ENCODE measurements around the gene EPB41L5. TPM values are rescaled to one million over a fixed set of nuclear protein-coding genes. Genes with fewer than 3 reads are reported as not detected.
A peak's percentile ranks its signal among the peaks of the same experiment; 100 is the strongest.
"Not testable (repeated sequence)": the region's sequence is repeated elsewhere in the genome, so short reads cannot be mapped to it uniquely, and the experiment has no call there.

Gene EPB41L5
- 10 to 100 TPM; 24.8 to 57.8 (median 42.3) TPM for total RNA-seq

GRCh38 chr2:120012771-120013596, at the start of gene EPB41L5:
Gene EPB41L5 (plus strand): TSS chr2:120013077. CDS start chr2:120019085, 6,008 bp downstream.
- H3K27ac ChIP-seq: peak within 1 kb of the TSS; percentile 95
- peak within 1 kb of the TSS; percentile 84 to 99 (median 98) for H3K4me3 ChIP-seq
- intact Hi-C loops (cut with DNase I; ENCODE audit: low total_unique reads): no loop called here

DNA sequence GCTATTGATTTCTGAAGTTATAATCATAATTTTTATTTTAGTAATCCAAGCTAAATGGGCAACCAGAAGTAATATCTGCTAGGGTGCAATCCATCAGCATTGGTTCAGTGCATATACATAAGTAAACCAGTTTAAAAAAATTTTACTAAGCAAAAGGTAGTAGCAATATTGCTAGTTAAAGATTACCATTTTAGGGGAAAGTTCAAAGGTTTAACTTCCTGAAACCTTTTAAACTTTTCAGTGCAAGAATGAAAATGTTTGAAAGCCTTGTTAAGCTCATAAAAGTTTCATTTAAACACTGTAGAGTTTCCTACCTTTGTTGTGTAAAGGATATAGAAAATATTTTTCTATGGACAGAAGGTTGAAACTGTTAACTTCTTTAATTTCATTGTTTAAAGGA, 31.0 kb upstream of the EPB41L5 start:
- Histone ChIP-seq H3K4me1 (no peaks in the 10 kb centered on the region), H3K27me3 (no peaks in the 10 kb centered on the region)

More at GRCh38 chr2:120012771-120013596, at the start of gene EPB41L5:
- peak; percentile 81 to 88 for DNase-seq (ENCODE audit: low spot score in 2 of 2)
- Histone ChIP-seq H3K9me3 (no peaks in the 10 kb centered on the region), H3K27me3 (no peaks in the 10 kb centered on the region), H3K4me1 (no peaks in the 10 kb centered on the region), H3K36me3 (no peaks in the 10 kb centered on the region)
- TF ChIP-seq CTCF (IDR thresholded peaks at IDR 0.05) (peak in 1 of 3 donors; percentile 11), POLR2AphosphoS5 (IDR thresholded peaks at IDR 0.05) (peak; percentile 21 to 42 (median 41)), POLR2A (IDR thresholded peaks at IDR 0.05) (peak; percentile 37)

GRCh38 chr2:119982506-119982905, 30.4 kb upstream of the EPB41L5 start:
- Histone ChIP-seq H3K36me3 (no peaks in the 10 kb centered on the region), H3K4me1 (no peaks in the 10 kb centered on the region), H3K27ac (no peak overlapping the region), H3K27me3 (no peaks in the 10 kb centered on the region), H3K4me3 (no peak overlapping the region), H3K9me3 (no peaks in the 10 kb centered on the region)
- no peak for DNase-seq (ENCODE audit: low spot score in 2 of 2)
- TF ChIP-seq CTCF (IDR thresholded peaks at IDR 0.05) (no peak), POLR2A (IDR thresholded peaks at IDR 0.05) (no peak), POLR2AphosphoS5 (IDR thresholded peaks at IDR 0.05) (no peak)
- intact Hi-C loops (cut with DNase I; ENCODE audit: low total_unique reads): no loop called here

More for the DNA sequence above, 31.0 kb upstream of the EPB41L5 start:
- no peak overlapping the region for H3K27ac ChIP-seq
- no peak overlapping the region for H3K4me3 ChIP-seq
- TF ChIP-seq POLR2A (IDR thresholded peaks at IDR 0.05) (no peak), POLR2AphosphoS5 (IDR thresholded peaks at IDR 0.05) (no peak), CTCF (IDR thresholded peaks at IDR 0.05) (no peak)
- no peaks in the 10 kb centered on the region for H3K9me3 ChIP-seq
- DNase-seq (ENCODE audit: low spot score in 2 of 2): no peak
- H3K36me3 ChIP-seq: no peaks in the 10 kb centered on the region
- intact Hi-C loops (cut with DNase I; ENCODE audit: low total_unique reads): no loop called here

DNA sequence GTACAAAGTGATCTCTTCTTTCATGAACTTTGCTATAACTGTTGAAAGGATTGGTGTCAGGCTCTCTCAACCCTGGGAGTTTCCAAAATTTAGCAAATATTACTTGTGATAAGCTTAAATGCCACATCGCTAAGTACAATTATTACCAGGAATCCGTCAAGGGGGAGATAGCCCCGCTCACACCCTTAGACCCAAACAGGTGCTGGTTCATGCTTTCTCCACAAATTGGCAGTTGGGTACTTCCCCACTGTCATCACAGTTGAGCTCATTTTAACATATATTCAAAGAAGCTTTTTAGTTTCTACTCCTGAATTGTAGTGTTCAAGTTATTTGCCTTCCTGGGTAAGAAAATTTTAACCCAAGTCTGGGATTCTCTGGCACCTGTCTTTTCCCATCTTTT, 29.8 kb upstream of the EPB41L5 start:
- no peak for TF ChIP-seq CTCF (IDR thresholded peaks at IDR 0.05)
- no peak for TF ChIP-seq POLR2AphosphoS5 (IDR thresholded peaks at IDR 0.05)
- no peak for TF ChIP-seq POLR2A (IDR thresholded peaks at IDR 0.05)
- H3K4me1 ChIP-seq: no peaks in the 10 kb centered on the region
- H3K27me3 ChIP-seq: no peaks in the 10 kb centered on the region
- intact Hi-C loops (cut with DNase I; ENCODE audit: low total_unique reads): no loop called here
- H3K36me3 ChIP-seq: no peaks in the 10 kb centered on the region
- no peak overlapping the region for H3K4me3 ChIP-seq
- H3K27ac ChIP-seq: no peak overlapping the region
- H3K9me3 ChIP-seq: no peaks in the 10 kb centered on the region
- DNase-seq (ENCODE audit: low spot score in 2 of 2): no peak

- Histone ChIP-seq H3K36me3 (no peaks in the 10 kb centered on the region), H3K27me3 (no peaks in the 10 kb centered on the region), H3K27ac (no peak overlapping the region), H3K4me1 (no peaks in the 10 kb centered on the region), H3K4me3 (no peak overlapping the region), H3K9me3 (no peaks in the 10 kb centered on the region)
- TF ChIP-seq POLR2A (IDR thresholded peaks at IDR 0.05) (no peak), CTCF (IDR thresholded peaks at IDR 0.05) (no peak), POLR2AphosphoS5 (IDR thresholded peaks at IDR 0.05) (no peak)
- no peak for DNase-seq (ENCODE audit: low spot score in 2 of 2)
- intact Hi-C loops (cut with DNase I; ENCODE audit: low total_unique reads): no loop called here
Observed at GRCh38 chr2:119996148-119996547, 16.7 kb upstream of the EPB41L5 start.

DNA sequence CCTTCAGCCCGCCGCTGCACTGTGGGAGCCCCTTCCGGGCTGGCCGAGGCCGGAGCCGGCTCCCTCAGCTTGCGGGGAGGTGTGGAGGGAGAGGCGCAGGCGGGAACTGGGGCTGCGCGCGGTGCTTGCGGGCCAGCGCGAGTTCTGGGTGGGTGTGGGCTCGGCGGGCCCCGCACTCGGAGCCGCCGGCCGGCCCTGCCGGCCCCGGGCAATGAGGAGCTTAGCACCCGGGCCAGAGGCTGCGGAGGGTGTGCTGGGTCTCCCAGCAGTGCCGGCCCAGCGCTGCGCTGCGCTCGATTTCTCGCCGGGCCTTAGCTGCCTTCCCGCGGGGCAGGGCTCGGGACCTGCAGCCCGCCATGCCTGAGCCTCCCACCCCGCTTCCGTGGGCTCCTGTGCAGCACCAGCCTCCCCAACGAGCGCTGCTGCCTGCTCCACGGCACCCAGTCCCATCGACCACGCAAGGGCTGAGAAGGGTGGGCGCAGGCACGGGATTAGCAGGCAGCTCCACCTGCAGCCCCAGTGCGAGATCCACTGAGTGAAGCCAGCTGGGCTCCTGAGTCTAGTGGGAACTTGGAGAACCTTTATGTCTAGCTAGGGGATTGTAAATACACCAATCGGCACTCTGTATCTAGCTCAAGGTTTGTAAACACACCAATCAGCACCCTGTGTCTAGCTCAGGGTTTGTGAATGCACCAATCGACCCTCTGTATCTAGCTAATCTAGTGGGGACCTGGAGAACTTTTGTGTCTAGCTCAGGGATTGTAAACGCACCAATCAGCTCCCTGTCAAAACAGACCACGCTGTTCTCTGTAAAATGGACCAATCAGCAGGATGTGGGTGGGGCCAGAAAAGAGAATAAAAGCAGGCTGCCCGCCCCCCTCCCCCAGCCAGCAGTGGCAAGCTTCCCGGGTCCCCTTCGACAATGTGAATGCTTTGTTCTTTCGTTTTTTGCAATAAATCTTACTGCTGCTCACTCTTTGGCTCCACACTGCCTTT, 15.7 kb upstream of the EPB41L5 start:
- H3K27me3 ChIP-seq; H3K4me3 ChIP-seq; H3K9me3 ChIP-seq; intact Hi-C loops (cut with DNase I; ENCODE audit: low total_unique reads); DNase-seq (ENCODE audit: low spot score in 2 of 2); H3K27ac ChIP-seq; H3K4me1 ChIP-seq; H3K36me3 ChIP-seq: not testable (repeated sequence)

All from breast epithelium (tissue), 4 donors.